Uterus (tissue), 2 donors: ENCODE data around the gene ADAMTS2.

Experiments used
- CTCF ChIP-seq, 4 experiments: fragments of 200-600 bp in 2 of 4; fragments of 450-650 bp in 2 of 4; sonication (generic) in 2 of 4; IDR thresholded peaks; one replicate each; pipeline ENCODE4 v1.5.1; 2016 to 2019; ENCODE audit warnings: antibody characterized with exemption in 4 of 4, mild to moderate bottlenecking in 2 of 4, moderate library complexity in 1 of 4
- POLR2A ChIP-seq, 2 donors: fragments of 450-650 bp; IDR thresholded peaks; one replicate each; pipeline ENCODE4 v1.6.1; 2016; ENCODE audit warnings: antibody characterized with exemption in 2 of 2, mild to moderate bottlenecking in 1 of 2, moderate library complexity in 1 of 2

GRCh38 chr5:179318221-179318955, 26.9 kb downstream of the ADAMTS2 start:
- TF ChIP-seq CTCF (IDR thresholded peaks at IDR 0.05) = no peak
- no peak for TF ChIP-seq POLR2A (IDR thresholded peaks at IDR 0.05)
